GM12878 (cell line): ENCODE measurements around the gene BPIFB4. TPM values are rescaled to one million over a fixed set of nuclear protein-coding genes. Genes with fewer than 3 reads are reported as not detected.

Experiments used
- ATAC-seq: fragments of 200-7000 bp; cut with Tn5 transposase; 3 replicates; pipeline ENCODE4 v1.9.1; 2020; ENCODE audit warnings: mild to moderate bottlenecking, moderate library complexity
- BruUV-seq: library from RNA; stranded (reverse); fragments of 400-500 nt; replicated peaks from 2 replicates; lab custom pipeline; 2021; lab: Mats Ljungman, UMichigan
- CTCF ChIA-PET: fragments of 300-600 bp; sonication (Branson Sonifier 250); formaldehyde crosslinking; extraction: SDS; loops from one replicate; lab custom pipeline; 2021; ENCODE audit warnings: inconsistent platforms; lab: Yijun Ruan, JAX
- POLR2A ChIA-PET: fragments of 350-600 bp; formaldehyde crosslinking; extraction: SDS; loops from one replicate; lab custom pipeline; 2021; ENCODE audit warnings: inconsistent platforms; lab: Charles Lee
- RAD21 ChIA-PET: fragments of 300-600 bp; sonication (Branson Sonifier 250); formaldehyde crosslinking; loops from one replicate; lab custom pipeline; 2023; ENCODE audit warnings: antibody characterized with exemption; ENCODE audit not compliant: unreplicated experiment; lab: Charles Lee
- SMC1A ChIA-PET: fragments of 300-600 bp; sonication (Branson Sonifier 250); formaldehyde crosslinking; loops from one replicate; lab custom pipeline; 2023; ENCODE audit not compliant: unreplicated experiment, uncharacterized antibody; lab: Charles Lee
- DNase-seq: peaks from one replicate; pipeline ENCODE4 v3.0.0-alpha.2; 2011; ENCODE audit warnings: low read depth, low spot score
- FAIRE-seq: peaks from 3 replicates; lab custom pipeline; 2011; peaks lifted over from hg19 to GRCh38; lab: Jason Lieb, UNC
- H2AFZ ChIP-seq: 2 replicates; pipeline ENCODE4 v1.6.0; 2011; ENCODE audit warnings: low read depth, low read length, control low read depth; ENCODE audit not compliant: control insufficient read depth
- H3K27ac ChIP-seq: 2 replicates; pipeline ENCODE4 v1.5.1; 2011; ENCODE audit warnings: control low read depth; ENCODE audit not compliant: control insufficient read depth, insufficient read depth
- H3K27me3 ChIP-seq, 2 experiments: replicated peaks in 1 of 2; 2 replicates each; pipeline versions ENCODE4 v1.6.0 to v1.6.1; 2011; ENCODE audit warnings: low read length in 1 of 2; ENCODE audit not compliant: control insufficient read depth in 2 of 2, insufficient read depth in 2 of 2
- H3K36me3 ChIP-seq, 2 experiments: 2 replicates each; pipeline ENCODE4 v1.5.1; 2011; ENCODE audit warnings: low read length in 1 of 2; ENCODE audit not compliant: control insufficient read depth in 2 of 2, insufficient read depth in 2 of 2
- H3K4me1 ChIP-seq: 2 replicates; pipeline ENCODE4 v1.6.1; 2011; ENCODE audit warnings: mild to moderate bottlenecking, low read length, moderate library complexity, mixed read lengths; ENCODE audit not compliant: control insufficient read depth, insufficient read depth
- H3K4me2 ChIP-seq: 2 replicates; pipeline ENCODE4 v1.6.0; 2011; ENCODE audit warnings: control low read depth; ENCODE audit not compliant: control insufficient read depth, insufficient read depth
- H3K4me3 ChIP-seq: fragments of 200-600 bp; sonication (generic); 2 replicates; pipeline ENCODE4 v1.5.1; 2016
- H3K79me2 ChIP-seq: 2 replicates; pipeline ENCODE4 v1.6.0; 2011; ENCODE audit warnings: low read length; ENCODE audit not compliant: control insufficient read depth, insufficient read depth
- H3K9ac ChIP-seq: 2 replicates; pipeline ENCODE4 v1.8.0; 2011; ENCODE audit warnings: low read length, control low read depth, mixed read lengths; ENCODE audit not compliant: control insufficient read depth, insufficient read depth
- H3K9me3 ChIP-seq: replicated peaks from 3 replicates; pipeline ENCODE4 v1.5.1; 2011; ENCODE audit warnings: mild to moderate bottlenecking, low read length; ENCODE audit not compliant: control insufficient read depth, insufficient read depth
- H4K20me1 ChIP-seq: 2 replicates; pipeline ENCODE4 v1.6.0; 2011; ENCODE audit not compliant: control insufficient read depth, insufficient read depth
- ASH2L ChIP-seq: fragments of 300-600, 200-600 bp; sonication (generic); IDR thresholded peaks from 2 replicates; pipeline ENCODE4 v1.6.1; 2017; ENCODE audit warnings: low read depth, mild to moderate bottlenecking, borderline replicate concordance
- CUX1 ChIP-seq: IDR thresholded peaks from 2 replicates; pipeline ENCODE4 v1.6.1; 2012; ENCODE audit warnings: improper control_type of control experiment, low read depth, low read length; ENCODE audit not compliant: insufficient replicate concordance
- E2F4 ChIP-seq: IDR thresholded peaks from 2 replicates; pipeline ENCODE4 v1.6.1; 2012; ENCODE audit warnings: low read depth, low read length, improper control_type of control experiment
- KAT2A ChIP-seq: conservative IDR thresholded peaks from 2 replicates; pipeline ENCODE4 v1.6.1; 2011; ENCODE audit warnings: low read depth, low read length; ENCODE audit not compliant: control insufficient read depth
- MTA3 ChIP-seq: IDR thresholded peaks from 2 replicates; pipeline ENCODE4 v1.6.1; 2012; ENCODE audit warnings: low read length, inconsistent platforms, borderline replicate concordance
- NBN ChIP-seq: fragments of 450-650 bp; IDR thresholded peaks from 2 replicates; pipeline ENCODE4 v1.6.1; 2016
- NFXL1 ChIP-seq: fragments of 450-650 bp; IDR thresholded peaks from 2 replicates; pipeline ENCODE4 v1.6.1; 2017; ENCODE audit warnings: antibody characterized with exemption, mild to moderate bottlenecking, borderline replicate concordance
- NFYB ChIP-seq: IDR thresholded peaks from 2 replicates; pipeline ENCODE4 v1.6.1; 2011; ENCODE audit warnings: low read depth, mild to moderate bottlenecking, low read length, improper control_type of control experiment, moderate library complexity; ENCODE audit not compliant: insufficient read depth
- NR2C1 ChIP-seq: fragments of 450-650 bp; IDR thresholded peaks from 2 replicates; pipeline ENCODE4 v1.6.1; 2017; ENCODE audit warnings: antibody characterized with exemption, mild to moderate bottlenecking, moderate library complexity
- NRF1 ChIP-seq: conservative IDR thresholded peaks from 2 replicates; pipeline ENCODE4 v1.6.1; 2011; ENCODE audit warnings: mild to moderate bottlenecking, low read depth, low read length, improper control_type of control experiment
- RAD51 ChIP-seq: fragments of 450-650 bp; IDR thresholded peaks from 2 replicates; pipeline ENCODE4 v1.6.1; 2016; ENCODE audit warnings: moderate library complexity, mild to moderate bottlenecking, inconsistent platforms
- SIX5 ChIP-seq: IDR thresholded peaks from 2 replicates; pipeline ENCODE4 v1.6.1; 2011; ENCODE audit warnings: mild to moderate bottlenecking, low read depth, low read length, moderate library complexity; ENCODE audit not compliant: severe bottlenecking
- SMAD1 ChIP-seq: fragments of 450-650 bp; IDR thresholded peaks from 2 replicates; pipeline ENCODE4 v1.6.1; 2018; ENCODE audit warnings: mild to moderate bottlenecking, low read depth; ENCODE audit not compliant: partially characterized antibody
- SMAD5 ChIP-seq: IDR thresholded peaks from 2 replicates; pipeline ENCODE4 v1.6.1; 2016; ENCODE audit warnings: antibody characterized with exemption, low read depth
- ZBTB40 ChIP-seq: fragments of 450-650 bp; IDR thresholded peaks from 2 replicates; pipeline ENCODE4 v1.6.1; 2016; ENCODE audit warnings: mild to moderate bottlenecking, moderate library complexity, borderline replicate concordance
- ZZZ3 ChIP-seq: IDR thresholded peaks from 2 replicates; pipeline ENCODE4 v1.6.1; 2011; ENCODE audit warnings: low read depth; ENCODE audit not compliant: control insufficient read depth, insufficient read length
- in situ Hi-C: fragments of 300-500 bp; cut with MboI; formaldehyde crosslinking; loops from 9 replicates; pipeline ENCODE4 v1.14.3; 2018; ENCODE audit warnings: mixed read lengths
- intact Hi-C: fragments of 100-400 bp; cut with micrococcal nuclease; formaldehyde crosslinking; loops from one replicate; pipeline ENCODE4 v1.14.2; 2022; ENCODE audit not compliant: unreplicated experiment
- polyA plus RNA-seq, 11 experiments: library from polyadenylated mRNA; depleted of rRNA in 4 of 11; unstranded in 6 of 11; stranded (reverse) in 5 of 11; fragments of >200 nt; fragmentation: Nextera tagmentation in 4 of 11; fragmentation: Illumina TruSeq in 1 of 11; extraction: Ambion mirVana in 4 of 11; extraction: Trizol in 1 of 11; gene quantifications; 1 replicate in 1 of 11; 2 replicates in 10 of 11; pipeline versions ENCODE4 v1.2.1 to v1.2.3, GENCODE V29; 2011 to 2016; ENCODE audit warnings: inconsistent platforms in 2 of 11, missing spikeins in 2 of 11, low read depth in 1 of 11
- total RNA-seq, 4 experiments: library from RNA; depleted of rRNA in 3 of 4; stranded (reverse); fragments of >200 nt in 3 of 4; fragmentation: Illumina TruSeq in 1 of 4; extraction: Trizol in 1 of 4; gene quantifications; 2 replicates each; pipeline versions ENCODE4 v1.2.1 to v1.2.3, GENCODE V29; 2013 to 2021

BPIFB4 gene
- total and polyA plus RNA-seq, 10 of the 15 experiments (the other 5 are each of a cell fraction or from before 2014, with no cell fraction given): 0.12 TPM; not detected in 9

GRCh38 chr20:33139467-33139866 is 60.0 kb downstream of the BPIFB4 start:
- Histone ChIP-seq H3K9ac (no peak overlapping the region), H4K20me1 (no peaks in the 10 kb centered on the region), H3K27me3 (no peaks in the 10 kb centered on the region), H2AFZ (no peak overlapping the region), H3K4me3 (no peak overlapping the region), H3K4me2 (no peak overlapping the region), H3K79me2 (no peaks in the 10 kb centered on the region), H3K4me1 (no peaks in the 10 kb centered on the region), H3K9me3 (no peaks in the 10 kb centered on the region; the same call in 2 of the 3 replicates), H3K27ac (no peak overlapping the region), H3K36me3 (no peaks in the 10 kb centered on the region)
- ATAC-seq (no peak), FAIRE-seq (no peak), DNase-seq (no peak)
- BruUV-seq: no TSS peak
- ChIA-PET CTCF (no interaction called here), SMC1A (no interaction called here), RAD21 (no interaction called here), POLR2A (no interaction called here)
- intact Hi-C loops (no loop called here), in situ Hi-C loops (no loop called here)
- TF ChIP-seq KAT2A (no peak), RAD51 (no peak), ZBTB40 (no peak), ZZZ3 (no peak), SMAD1 (no peak), E2F4 (no peak), NRF1 (no peak), MTA3 (no peak), NFYB (no peak), SMAD5 (no peak), NR2C1 (no peak), NFXL1 (no peak), CUX1 (no peak), ASH2L (no peak), NBN (no peak), SIX5 (no peak)
